ENCODE measurements around the gene SLC5A1.

GRCh38 chr22:32000181-32000580, 42.9 kb upstream of the SLC5A1 start:
- TF ChIP-seq CTCF (IDR thresholded peaks at IDR 0.05) (no peak), POLR2AphosphoS5 (IDR thresholded peaks at IDR 0.05) (no peak), POLR2A (IDR thresholded peaks at IDR 0.05) (no peak)
